ENCODE measurements around the gene VDR. TPM values are rescaled to one million over a fixed set of nuclear protein-coding genes. Genes with fewer than 3 reads are reported as not detected.

Gene VDR
- total RNA-seq, 1 donor from 2014 or later: 0.52 TPM

DNA sequence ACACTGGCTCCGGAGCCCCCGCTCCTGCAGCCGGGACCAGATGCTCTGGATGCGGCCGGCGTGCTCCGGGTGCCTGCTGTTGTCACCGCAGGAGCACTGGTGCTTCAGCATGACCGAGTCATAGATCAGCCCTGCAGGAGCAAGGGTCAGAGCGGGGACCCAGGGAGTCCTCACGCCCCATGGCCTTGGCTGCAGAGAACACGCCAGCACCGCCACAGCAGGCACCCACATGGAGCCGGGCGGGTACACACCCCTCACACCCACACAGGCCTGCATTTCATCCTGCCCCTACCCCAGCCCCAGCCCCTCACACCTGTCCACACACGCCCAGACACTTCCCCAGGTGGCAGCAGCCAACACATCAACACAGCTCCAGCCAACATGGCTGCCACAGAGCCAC lies 112.9 kb downstream of the VDR start:
- Histone ChIP-seq H3K36me3 (ENCODE audit: control insufficient read depth in 3 of 3, insufficient read depth in 3 of 3, low read length in 3 of 3) (peaks cover 68 to 76% (median 75%) of the 10 kb centered on the region in 3 donors), H3K27ac (ENCODE audit: low read depth, low read length) (no peak overlapping the region), H3K9ac (ENCODE audit: low read depth in 1 of 3, low read length in 3 of 3) (no peak overlapping the region), H3K4me3 (ENCODE audit: low read length in 3 of 3) (no peak overlapping the region), H3K4me1 (ENCODE audit: control insufficient read depth in 3 of 3, insufficient read depth in 3 of 3, low read length in 3 of 3) (peaks cover 4 to 16% (median 8%) of the 10 kb centered on the region in 3 donors), H3K27me3 (ENCODE audit: control insufficient read depth in 3 of 3, insufficient read depth in 3 of 3, low read length in 3 of 3) (no peaks in the 10 kb centered on the region), H3K9me3 (ENCODE audit: control insufficient read depth in 3 of 3, low read length in 3 of 3) (no peaks in the 10 kb centered on the region)

Other genes starting within 250 kb of the VDR start
- 5.2 TPM for gene RPAP3, start 199.0 kb downstream of the VDR start, total RNA-seq
- gene ENDOU, start 179.5 kb downstream of the VDR start, total RNA-seq: 1.0 TPM
- 8.4 TPM for gene RAPGEF3, start 146.1 kb downstream of the VDR start, total RNA-seq
- gene SLC48A1, start 131.8 kb downstream of the VDR start, total RNA-seq: 7.8 TPM
- 21.4 TPM for gene HDAC7, start 85.1 kb downstream of the VDR start, total RNA-seq
- 43.3 TPM for gene TMEM106C, start 58.6 kb upstream of the VDR start, total RNA-seq
- gene COL2A1, start 99.5 kb upstream of the VDR start, total RNA-seq: 88.2 TPM
- gene SENP1, start 201.1 kb upstream of the VDR start, total RNA-seq: 15.1 TPM
- gene PFKM, start 214.4 kb upstream of the VDR start, total RNA-seq: 304 TPM

All from skeletal muscle tissue (tissue), 4 donors.